Omental fat pad (tissue), 4 donors: Measurements from ENCODE around the gene PSMD1. TPM values are rescaled to one million over a fixed set of nuclear protein-coding genes. Genes with fewer than 3 reads are reported as not detected.

Source experiments
- ATAC-seq: fragments of 150-250 bp; one replicate; pipeline ENCODE4 v1.9.1; 2016; ENCODE audit warnings: mild to moderate bottlenecking, moderate library complexity; ENCODE audit not compliant: low FRiP score
- DNase-seq: peaks from one replicate; pipeline ENCODE4 v3.0.0-alpha.2; 2019; ENCODE audit warnings: low spot score
- CTCF ChIP-seq, 3 donors: fragments of 450-650 bp; IDR thresholded peaks; one replicate each; pipeline ENCODE4 v1.5.1; 2016 to 2017; ENCODE audit warnings: antibody characterized with exemption in 3 of 3, mild to moderate bottlenecking in 3 of 3, moderate library complexity in 2 of 3
- total RNA-seq, 4 donors: library from RNA; depleted of rRNA; stranded (reverse); fragments of >200 nt; gene quantifications; one replicate each; pipeline ENCODE4 v1.1.0, GENCODE V29; 2016

Gene PSMD1
- total RNA-seq, 4 donors from 2014 or later: 64.8 to 119 (median 74.1) TPM

- TF ChIP-seq CTCF (IDR thresholded peaks at IDR 0.05): no peak
- ATAC-seq (no peak), DNase-seq (no peak)
Observed at GRCh38 chr2:231188506-231189170, 132.0 kb downstream of the PSMD1 start.

- no peak for TF ChIP-seq CTCF (IDR thresholded peaks at IDR 0.05)
- DNase-seq (no peak), ATAC-seq (no peak)
Observed at GRCh38 chr2:231189171-231189530, 132.5 kb downstream of the PSMD1 start.

GRCh38 chr2:231189571-231190495 is 133.2 kb downstream of the PSMD1 start:
- no peak for DNase-seq
- ATAC-seq: peak; percentile 46

GRCh38 chr2:231190531-231191197 is 134.0 kb downstream of the PSMD1 start:
- peak; percentile 63 for ATAC-seq
- DNase-seq: no peak
- no peak for TF ChIP-seq CTCF (IDR thresholded peaks at IDR 0.05)

More at GRCh38 chr2:231189571-231190495, 133.2 kb downstream of the PSMD1 start:
- TF ChIP-seq CTCF (IDR thresholded peaks at IDR 0.05): no peak

- peak; percentile 78 for ATAC-seq
- peak in 1 of 3 donors; percentile 16 for TF ChIP-seq CTCF (IDR thresholded peaks at IDR 0.05)
- no peak for DNase-seq
Observed at GRCh38 chr2:231191896-231192872, 135.5 kb downstream of the PSMD1 start.

GRCh38 chr2:231193216-231193615 is 136.5 kb downstream of the PSMD1 start:
- ATAC-seq (no peak), DNase-seq (no peak)
- TF ChIP-seq CTCF (IDR thresholded peaks at IDR 0.05): no peak
